IMR-90 (cell line): ENCODE measurements around the gene ZFR2. TPM values are rescaled to one million over a fixed set of nuclear protein-coding genes. Genes with fewer than 3 reads are reported as not detected.

Experiments used
- ATAC-seq: fragments of 200-7000 bp; cut with Tn5 transposase; 2 replicates; pipeline ENCODE4 v1.9.1; 2020; ENCODE audit warnings: low read depth, mild to moderate bottlenecking, moderate library complexity
- BruUV-seq: library from RNA; stranded (reverse); fragments of 400-500 nt; replicated peaks from 2 replicates; lab custom pipeline; 2021; lab: Mats Ljungman, UMichigan
- CTCF ChIA-PET: fragments of 300-600 bp; formaldehyde crosslinking; extraction: SDS; loops from one replicate; lab custom pipeline; 2021; ENCODE audit warnings: antibody characterized with exemption; lab: Yijun Ruan, JAX
- POLR2A ChIA-PET: fragments of 300-600 bp; sonication (Branson Sonifier 250); formaldehyde crosslinking; loops from one replicate; lab custom pipeline; 2022; ENCODE audit warnings: antibody characterized with exemption; ENCODE audit not compliant: unreplicated experiment; lab: Charles Lee
- DNase-seq: peaks from one replicate; pipeline ENCODE4 v3.0.0; 2013
- H2AFZ ChIP-seq: replicated peaks from 2 replicates; pipeline ENCODE3; 2013; ENCODE audit warnings: low read length, mild to moderate bottlenecking; ENCODE audit not compliant: poor library complexity
- H2AK5ac ChIP-seq: 2 replicates; pipeline ENCODE4 v1.6.1; 2013; ENCODE audit warnings: low read depth, low read length, inconsistent platforms
- H2AK9ac ChIP-seq: replicated peaks from 2 replicates; pipeline ENCODE3; 2013; ENCODE audit warnings: mild to moderate bottlenecking, low read depth, low read length, moderate library complexity; ENCODE audit not compliant: poor library complexity
- H2BK120ac ChIP-seq: 2 replicates; pipeline ENCODE4 v1.6.1; 2013; ENCODE audit warnings: low read depth, low read length, inconsistent platforms
- H2BK15ac ChIP-seq: 3 replicates; pipeline ENCODE4 v1.6.1; 2013; ENCODE audit warnings: low read depth, low read length, inconsistent platforms
- H2BK20ac ChIP-seq: 2 replicates; pipeline ENCODE4 v1.6.1; 2013; ENCODE audit warnings: low read depth, mild to moderate bottlenecking, inconsistent platforms, low read length, moderate library complexity
- H2BK5ac ChIP-seq: 2 replicates; pipeline ENCODE4 v1.6.1; 2013; ENCODE audit warnings: mild to moderate bottlenecking, low read depth, low read length, inconsistent platforms; ENCODE audit not compliant: poor library complexity, severe bottlenecking
- H3K14ac ChIP-seq: replicated peaks from 2 replicates; pipeline ENCODE4 v1.6.1; 2013; ENCODE audit warnings: low read depth, low read length, inconsistent platforms
- H3K18ac ChIP-seq: 2 replicates; pipeline ENCODE4 v1.6.1; 2013; ENCODE audit warnings: low read depth, low read length, control low read depth
- H3K23ac ChIP-seq: 2 replicates; pipeline ENCODE4 v1.6.1; 2013; ENCODE audit warnings: low read depth, low read length, inconsistent platforms
- H3K27ac ChIP-seq: 2 replicates; pipeline ENCODE4 v1.5.1; 2013; ENCODE audit warnings: mild to moderate bottlenecking, control low read depth, low read length; ENCODE audit not compliant: insufficient read depth
- H3K27me3 ChIP-seq: 2 replicates; pipeline ENCODE4 v1.6.1; 2013; ENCODE audit warnings: low read length; ENCODE audit not compliant: control insufficient read depth, insufficient read depth
- H3K36me3 ChIP-seq: 2 replicates; pipeline ENCODE4 v1.6.1; 2013; ENCODE audit warnings: low read length, mixed read lengths; ENCODE audit not compliant: control insufficient read depth, insufficient read depth
- H3K4ac ChIP-seq: 2 replicates; pipeline ENCODE4 v1.6.1; 2013; ENCODE audit warnings: low read depth, low read length, inconsistent platforms
- H3K4me1 ChIP-seq: 2 replicates; pipeline ENCODE4 v1.6.1; 2013; ENCODE audit warnings: low read length, mixed read lengths; ENCODE audit not compliant: control insufficient read depth, insufficient read depth
- H3K4me2 ChIP-seq: 2 replicates; pipeline ENCODE4 v1.6.1; 2013; ENCODE audit warnings: low read depth, mild to moderate bottlenecking, control low read depth, low read length, moderate library complexity
- H3K4me3 ChIP-seq: 2 replicates; pipeline ENCODE4 v1.5.1; 2013; ENCODE audit warnings: low read depth, mild to moderate bottlenecking, control low read depth, low read length, moderate library complexity; ENCODE audit not compliant: insufficient read depth
- H3K56ac ChIP-seq: 2 replicates; pipeline ENCODE4 v1.6.1; 2013; ENCODE audit warnings: low read length, inconsistent platforms; ENCODE audit not compliant: insufficient read depth; ENCODE audit errors: extremely low read depth
- H3K79me1 ChIP-seq, 2 experiments: 2 replicates each; pipeline ENCODE4 v1.6.1; 2013; ENCODE audit warnings: low read length in 2 of 2, inconsistent platforms in 1 of 2, low read depth in 1 of 2
- H3K9ac ChIP-seq: 2 replicates; pipeline ENCODE4 v1.6.1; 2013; ENCODE audit warnings: low read depth, low read length, control low read depth
- H3K9me1 ChIP-seq: 2 replicates; pipeline ENCODE4 v1.6.1; 2013; ENCODE audit warnings: low read length, inconsistent platforms; ENCODE audit not compliant: insufficient read depth
- H3K9me3 ChIP-seq: 2 replicates; pipeline ENCODE4 v1.6.1; 2013; ENCODE audit warnings: low read length; ENCODE audit not compliant: control insufficient read depth, insufficient read depth
- H4K20me1 ChIP-seq: 2 replicates; pipeline ENCODE4 v1.6.1; 2013; ENCODE audit warnings: low read length, inconsistent platforms; ENCODE audit not compliant: insufficient read depth
- H4K5ac ChIP-seq: 2 replicates; pipeline ENCODE4 v1.6.1; 2013; ENCODE audit warnings: mild to moderate bottlenecking, low read depth, low read length, control low read depth
- H4K8ac ChIP-seq, 2 experiments: 2 replicates each; pipeline ENCODE4 v1.6.1; 2013; ENCODE audit warnings: low read depth in 2 of 2, low read length in 2 of 2, control low read depth in 1 of 2, inconsistent platforms in 1 of 2
- H4K91ac ChIP-seq: 2 replicates; pipeline ENCODE4 v1.6.1; 2013; ENCODE audit warnings: low read depth, low read length, inconsistent platforms; ENCODE audit not compliant: insufficient read depth
- BHLHE40 ChIP-seq: fragments of 150-350 bp; IDR thresholded peaks from 2 replicates; pipeline ENCODE4 v1.6.1; 2016; ENCODE audit warnings: mild to moderate bottlenecking, low read depth, low read length
- CEBPB ChIP-seq: IDR thresholded peaks from 2 replicates; pipeline ENCODE4 v1.6.1; 2012; ENCODE audit warnings: low read depth, low read length, improper control_type of control experiment
- CTCF ChIP-seq: conservative IDR thresholded peaks from 2 replicates; pipeline ENCODE4 v1.5.1; 2012; ENCODE audit warnings: mild to moderate bottlenecking, low read depth, low read length, improper control_type of control experiment
- FOS ChIP-seq: fragments of 150-350 bp; IDR thresholded peaks from 2 replicates; pipeline ENCODE4 v1.6.1; 2016; ENCODE audit warnings: low read depth, low read length
- MXI1 ChIP-seq: IDR thresholded peaks from 2 replicates; pipeline ENCODE4 v1.6.1; 2012; ENCODE audit warnings: low read depth, mild to moderate bottlenecking, low read length, moderate library complexity, borderline replicate concordance
- RFX5 ChIP-seq: IDR thresholded peaks from 2 replicates; pipeline ENCODE4 v1.8.0; 2012; ENCODE audit warnings: low read depth, mild to moderate bottlenecking, low read length, moderate library complexity
- SMC3 ChIP-seq: fragments of 150-350 bp; IDR thresholded peaks from 2 replicates; pipeline ENCODE4 v1.6.1; 2016; ENCODE audit warnings: low read depth, mild to moderate bottlenecking, antibody characterized with exemption, low read length, moderate library complexity
- WGBS, 2 experiments: methylation state at CpG; one replicate each; pipeline versions ENCODE4 v1.1.5 to v1.1.7; 2013; ENCODE audit warnings: missing lambda C conversion rate in 2 of 2; ENCODE audit not compliant: insufficient read length in 1 of 2; ENCODE audit errors: extremely low coverage in 2 of 2; 5-methylcytosine and 5-hydroxymethylcytosine counted together
- dilution Hi-C: fragments of 300-500 bp; cut with HindIII; formaldehyde crosslinking; loops from one replicate; pipeline ENCODE4 v1.14.3; 2018; ENCODE audit warnings: low sequenced_read_pairs; ENCODE audit not compliant: unreplicated experiment
- in situ Hi-C: fragments of 300-500 bp; cut with MboI; formaldehyde crosslinking; loops from 3 replicates; pipeline ENCODE4 v1.14.3; 2019; ENCODE audit warnings: low sequenced_read_pairs, inconsistent platforms, mixed read lengths
- intact Hi-C: fragments of 100-400 bp; cut with micrococcal nuclease; formaldehyde crosslinking; loops from 2 replicates; pipeline ENCODE4 v1.10.0; 2022
- polyA plus RNA-seq, 3 experiments: library from polyadenylated mRNA; depleted of rRNA; stranded (reverse); fragments of >200 nt; gene quantifications; 2 replicates each; pipeline ENCODE4 v1.2.3, GENCODE V29; 2012; ENCODE audit warnings: low replicate concordance in 1 of 3
- total RNA-seq: library from RNA; depleted of rRNA; stranded (reverse); fragments of >200 nt; gene quantifications from 2 replicates; pipeline ENCODE4 v1.2.3, GENCODE V29; 2012

ZFR2 gene
- total and polyA plus RNA-seq, 2 of the 4 experiments (the other 2 are of a cell fraction), result 0.19 TPM; not detected in 1

- BruUV-seq, result no TSS peak
- H2BK15ac ChIP-seq, result no peak overlapping the region
- H3K23ac ChIP-seq, result no peak overlapping the region
- H2AK5ac ChIP-seq, result no peak overlapping the region
- no peaks in the 10 kb centered on the region for H3K79me1 ChIP-seq
- no peak overlapping the region for H3K14ac ChIP-seq
- H4K5ac ChIP-seq, result no peak overlapping the region
- H2BK120ac ChIP-seq, result no peak overlapping the region
- dilution Hi-C loops, result no loop called here
- intact Hi-C loops, result no loop called here
- H3K9me1 ChIP-seq, result peaks cover 5% of the 10 kb centered on the region
- no peaks in the 10 kb centered on the region for H3K36me3 ChIP-seq
- no peak overlapping the region for H3K56ac ChIP-seq
- H3K4me3 ChIP-seq, result no peak overlapping the region
- ChIA-PET POLR2A (no interaction called here), CTCF (no interaction called here)
- 82% methylated on average over 8 of the region's 19 CpGs; no CpG with 5 or more reads in 1 of the 2 experiments for WGBS, 2 experiments
- ATAC-seq, result no peak
- no peak overlapping the region for H3K18ac ChIP-seq
- H3K4me1 ChIP-seq, result no peaks in the 10 kb centered on the region
- no peak overlapping the region for H4K8ac ChIP-seq
- no peak overlapping the region for H4K91ac ChIP-seq
- no peak overlapping the region for H3K9ac ChIP-seq
- no peak overlapping the region for H2BK20ac ChIP-seq
- H3K27ac ChIP-seq, result no peak overlapping the region
- peaks cover 12% of the 10 kb centered on the region; the same call in 1 of the 2 replicates for H3K27me3 ChIP-seq
- H2AK9ac ChIP-seq, result peak overlapping the region; percentile 61
- TF ChIP-seq CTCF, result no peak
- TF ChIP-seq MXI1, result no peak
- no peak for TF ChIP-seq SMC3
- no peak for TF ChIP-seq RFX5
- no peak for TF ChIP-seq FOS
- TF ChIP-seq CEBPB, result no peak
- TF ChIP-seq BHLHE40, result no peak
- H3K9me3 ChIP-seq, result no peaks in the 10 kb centered on the region
- no peaks in the 10 kb centered on the region for H4K20me1 ChIP-seq
- H2BK5ac ChIP-seq, result no peak overlapping the region
- no peak for DNase-seq
- H3K4me2 ChIP-seq, result no peak overlapping the region
- no peak overlapping the region for H3K4ac ChIP-seq
- H2AFZ ChIP-seq, result no peak overlapping the region
- in situ Hi-C loops, result no loop called here
Observed at GRCh38 chr19:3807131-3807480, 61.7 kb downstream of the ZFR2 start.
